ENCODE measurements around the gene ABHD16A. TPM values are rescaled to one million over a fixed set of nuclear protein-coding genes. Genes with fewer than 3 reads are reported as not detected.

The ABHD16A gene
- total and polyA plus RNA-seq, 10 of the 15 experiments (the other 5 are each of a cell fraction or from before 2014, with no cell fraction given), result 7.5 to 43.0 (median 32.9) TPM

GRCh38 chr6:31661262-31662123, 41.6 kb downstream of the ABHD16A start (continued):
- TF ChIP-seq BHLHE40 (IDR thresholded peaks at IDR 0.05; ENCODE audit: borderline replicate concordance in 1 of 2, low read depth in 2 of 2, low read length in 1 of 2), result 0 out of 4 replicates have a peak, but pooled peaks of 1 of the 2 experiments have one; percentile 7
- TF ChIP-seq ELK1 (IDR thresholded peaks at IDR 0.05; ENCODE audit: low read depth, low read length), result no peak
- no peak for TF ChIP-seq CEBPB (IDR thresholded peaks at IDR 0.05; ENCODE audit: borderline replicate concordance in 1 of 2, low read depth in 2 of 2, low read length in 2 of 2)
- TF ChIP-seq MYB (IDR thresholded peaks at IDR 0.05; ENCODE audit: borderline replicate concordance, low read depth, low read length), result no peak
- TF ChIP-seq ZBED1 (IDR thresholded peaks at IDR 0.05; ENCODE audit: borderline replicate concordance), result no peak
- peak; percentile 60 for TF ChIP-seq MEF2B (IDR thresholded peaks at IDR 0.05; ENCODE audit: partially characterized antibody, poor library complexity, severe bottlenecking)
- TF ChIP-seq ZNF274 (IDR thresholded peaks at IDR 0.05; ENCODE audit: insufficient read depth, insufficient read length), result no peak
- no peak for TF ChIP-seq MYC (IDR thresholded peaks at IDR 0.05; ENCODE audit: insufficient read depth, insufficient read length, insufficient replicate concordance, low read length, severe bottlenecking)
- TF ChIP-seq JUND (IDR thresholded peaks at IDR 0.05; ENCODE audit: low read depth, low read length), result no peak
- TF ChIP-seq USF2 (IDR thresholded peaks at IDR 0.05; ENCODE audit: borderline replicate concordance, low read depth, low read length), result no peak
- TF ChIP-seq NKRF (conservative IDR thresholded peaks at IDR 0.05), result no peak
- TF ChIP-seq FOXM1 (IDR thresholded peaks at IDR 0.05; ENCODE audit: low read depth, low read length), result no peak
- peak; percentile 72 for TF ChIP-seq RUNX3 (IDR thresholded peaks at IDR 0.05; ENCODE audit: low read length)
- TF ChIP-seq BCL3 (IDR thresholded peaks at IDR 0.05; ENCODE audit: borderline replicate concordance, insufficient read depth, low read depth, low read length, poor library complexity, severe bottlenecking), result no peak
- TF ChIP-seq EGR1 (IDR thresholded peaks at IDR 0.05; ENCODE audit: borderline replicate concordance in 1 of 2, low read depth in 2 of 2, low read length in 2 of 2), result no peak
- TF ChIP-seq TCF12 (IDR thresholded peaks at IDR 0.05; ENCODE audit: low read depth, low read length), result 0 out of 2 replicates have a peak, but pooled peaks have one; percentile 15
